Loucy (cell line): ENCODE data around the gene GABBR2.

Experiments
- H2AFZ ChIP-seq: fragments of 200-600 bp; sonication (generic); 2 replicates; pipeline ENCODE4 v1.6.0; 2016; ENCODE audit warnings: antibody characterized with exemption, mild to moderate bottlenecking, low read length, moderate library complexity
- H3F3A ChIP-seq: fragments of 200-600 bp; 2 replicates; pipeline ENCODE4 v1.6.0; 2016; ENCODE audit warnings: antibody characterized with exemption, low read depth, mild to moderate bottlenecking
- H3K27me3 ChIP-seq: fragments of 200-600 bp; sonication (generic); 2 replicates; pipeline ENCODE4 v1.6.1; 2014; ENCODE audit warnings: low read length, mild to moderate bottlenecking; ENCODE audit not compliant: insufficient read depth, poor library complexity, severe bottlenecking
- H3K36me3 ChIP-seq: fragments of 200-600 bp; sonication (generic); 2 replicates; pipeline ENCODE4 v1.6.1; 2016; ENCODE audit warnings: low read length; ENCODE audit not compliant: insufficient read depth
- H3K4me1 ChIP-seq: fragments of 200-600 bp; sonication (generic); 2 replicates; pipeline ENCODE4 v1.5.1; 2014; ENCODE audit warnings: low read length, mild to moderate bottlenecking; ENCODE audit not compliant: insufficient read depth, poor library complexity, severe bottlenecking
- H3K4me2 ChIP-seq: fragments of 200-600 bp; sonication (generic); 2 replicates; pipeline ENCODE4 v1.6.0; 2014; ENCODE audit warnings: antibody characterized with exemption, low read length, low read depth, mild to moderate bottlenecking; ENCODE audit not compliant: poor library complexity, severe bottlenecking
- H3K4me3 ChIP-seq: fragments of 200-600 bp; sonication (generic); 2 replicates; pipeline ENCODE4 v1.5.1; 2014; ENCODE audit warnings: low read length, mild to moderate bottlenecking, mixed read lengths; ENCODE audit not compliant: poor library complexity, severe bottlenecking
- H3K79me2 ChIP-seq: fragments of 200-600 bp; sonication (generic); 2 replicates; pipeline ENCODE4 v1.6.1; 2014; ENCODE audit warnings: low read length; ENCODE audit not compliant: insufficient read depth
- H3K9ac ChIP-seq: fragments of 200-600 bp; sonication (generic); 2 replicates; pipeline ENCODE4 v1.6.0; 2014; ENCODE audit warnings: mild to moderate bottlenecking, low read depth, low read length, moderate library complexity; ENCODE audit not compliant: poor library complexity, severe bottlenecking
- H3K9me2 ChIP-seq: fragments of 200-600 bp; sonication (generic); replicated peaks from 2 replicates; pipeline ENCODE4 v1.6.1; 2016; ENCODE audit warnings: low read depth, low read length, mixed read lengths
- H3K9me3 ChIP-seq: fragments of 200-600 bp; sonication (generic); 2 replicates; pipeline ENCODE4 v1.6.1; 2014; ENCODE audit warnings: mild to moderate bottlenecking, antibody characterized with exemption, low read length, low read depth; ENCODE audit not compliant: insufficient read depth
- H4K20me1 ChIP-seq: fragments of 200-600 bp; sonication (generic); 2 replicates; pipeline ENCODE4 v1.6.0; 2014; ENCODE audit warnings: antibody characterized with exemption, low read length, mild to moderate bottlenecking; ENCODE audit not compliant: insufficient read depth, poor library complexity, severe bottlenecking
- CTCF ChIP-seq: fragments of 200-600 bp; sonication (generic); conservative IDR thresholded peaks from 2 replicates; pipeline ENCODE4 v1.5.1; 2014; ENCODE audit warnings: mild to moderate bottlenecking, antibody characterized with exemption, low read length
- EZH2phosphoT487 ChIP-seq: fragments of 200-600 bp; IDR thresholded peaks from 2 replicates; pipeline ENCODE4 v1.6.1; 2018; ENCODE audit warnings: antibody characterized with exemption, mild to moderate bottlenecking, moderate library complexity, borderline replicate concordance

GABBR2 gene

GRCh38 chr9:98444601-98445000 is 264.1 kb downstream of the GABBR2 start:
- H4K20me1 ChIP-seq: no peaks in the 10 kb centered on the region
- H3K36me3 ChIP-seq: no peaks in the 10 kb centered on the region
- H3K9me3 ChIP-seq: no peaks in the 10 kb centered on the region
- H3K27me3 ChIP-seq: peaks cover 3% of the 10 kb centered on the region
- H3K4me3 ChIP-seq: no peak overlapping the region
- no peaks in the 10 kb centered on the region for H3K79me2 ChIP-seq
- H3K4me2 ChIP-seq: no peak overlapping the region
- H2AFZ ChIP-seq: no peak overlapping the region
- H3K4me1 ChIP-seq: no peaks in the 10 kb centered on the region
- TF ChIP-seq EZH2phosphoT487 (no peak), CTCF (no peak)
- no peaks in the 10 kb centered on the region for H3F3A ChIP-seq
- no peaks in the 10 kb centered on the region for H3K9me2 ChIP-seq
- no peak overlapping the region for H3K9ac ChIP-seq

- Histone ChIP-seq H3K27me3 (peaks cover 3% of the 10 kb centered on the region), H2AFZ (no peak overlapping the region), H3K9me2 (no peaks in the 10 kb centered on the region), H3K4me1 (no peaks in the 10 kb centered on the region), H3K9ac (no peak overlapping the region), H4K20me1 (no peaks in the 10 kb centered on the region), H3K4me2 (no peak overlapping the region), H3K36me3 (no peaks in the 10 kb centered on the region), H3K79me2 (no peaks in the 10 kb centered on the region), H3K4me3 (no peak overlapping the region), H3K9me3 (no peaks in the 10 kb centered on the region), H3F3A (no peaks in the 10 kb centered on the region)
- TF ChIP-seq CTCF: no peak
- no peak for TF ChIP-seq EZH2phosphoT487
Observed at GRCh38 chr9:98442541-98442940, 266.2 kb downstream of the GABBR2 start.

- Histone ChIP-seq H3K79me2 (no peaks in the 10 kb centered on the region), H3K36me3 (no peaks in the 10 kb centered on the region), H3K4me3 (no peak overlapping the region), H4K20me1 (no peaks in the 10 kb centered on the region), H3F3A (no peaks in the 10 kb centered on the region), H3K9ac (no peak overlapping the region), H3K4me1 (no peaks in the 10 kb centered on the region), H3K9me3 (no peaks in the 10 kb centered on the region), H3K4me2 (no peak overlapping the region), H3K9me2 (no peaks in the 10 kb centered on the region), H2AFZ (no peak overlapping the region), H3K27me3 (peaks cover 3% of the 10 kb centered on the region)
- TF ChIP-seq EZH2phosphoT487 (no peak), CTCF (no peak)
Observed at GRCh38 chr9:98442114-98442513, 266.6 kb downstream of the GABBR2 start.
